Measurements from ENCODE around the gene CDK15. TPM values are rescaled to one million over a fixed set of nuclear protein-coding genes. Genes with fewer than 3 reads are reported as not detected.

The CDK15 gene
- total RNA-seq, 1 donor from 2014 or later = 0.21 TPM

- Histone ChIP-seq H3K27ac (no peak overlapping the region), H3K9ac (no peak overlapping the region), H3K9me3 (ENCODE audit: low read depth) (no peaks in the 10 kb centered on the region), H4K20me1 (ENCODE audit: low read depth) (no peaks in the 10 kb centered on the region), H2AFZ (replicated peaks) (no peak overlapping the region), H3F3A (ENCODE audit: low read depth) (peaks cover 6% of the 10 kb centered on the region), H3K36me3 (no peaks in the 10 kb centered on the region), H3K4me1 (no peaks in the 10 kb centered on the region), H3K27me3 (no peaks in the 10 kb centered on the region), H3K4me2 (no peak overlapping the region), H3K4me3 (no peak overlapping the region), H3K79me2 (ENCODE audit: low read depth) (no peaks in the 10 kb centered on the region)
- no peak overlapping the region for H3K4me3 Mint-ChIP-seq
- TF ChIP-seq EZH2 (IDR thresholded peaks at IDR 0.05) (no peak), EZH2phosphoT487 (IDR thresholded peaks at IDR 0.05) (no peak)
- TF ChIP-seq, protein P1, sequence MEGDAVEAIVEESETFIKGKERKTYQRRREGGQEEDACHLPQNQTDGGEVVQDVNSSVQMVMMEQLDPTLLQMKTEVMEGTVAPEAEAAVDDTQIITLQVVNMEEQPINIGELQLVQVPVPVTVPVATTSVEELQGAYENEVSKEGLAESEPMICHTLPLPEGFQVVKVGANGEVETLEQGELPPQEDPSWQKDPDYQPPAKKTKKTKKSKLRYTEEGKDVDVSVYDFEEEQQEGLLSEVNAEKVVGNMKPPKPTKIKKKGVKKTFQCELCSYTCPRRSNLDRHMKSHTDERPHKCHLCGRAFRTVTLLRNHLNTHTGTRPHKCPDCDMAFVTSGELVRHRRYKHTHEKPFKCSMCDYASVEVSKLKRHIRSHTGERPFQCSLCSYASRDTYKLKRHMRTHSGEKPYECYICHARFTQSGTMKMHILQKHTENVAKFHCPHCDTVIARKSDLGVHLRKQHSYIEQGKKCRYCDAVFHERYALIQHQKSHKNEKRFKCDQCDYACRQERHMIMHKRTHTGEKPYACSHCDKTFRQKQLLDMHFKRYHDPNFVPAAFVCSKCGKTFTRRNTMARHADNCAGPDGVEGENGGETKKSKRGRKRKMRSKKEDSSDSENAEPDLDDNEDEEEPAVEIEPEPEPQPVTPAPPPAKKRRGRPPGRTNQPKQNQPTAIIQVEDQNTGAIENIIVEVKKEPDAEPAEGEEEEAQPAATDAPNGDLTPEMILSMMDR (IDR thresholded peaks at IDR 0.05) = no peak
- no peak for DNase-seq (ENCODE audit: low spot score)
- H3K36me3 Mint-ChIP-seq = no peaks in the 10 kb centered on the region
- H3K9me3 Mint-ChIP-seq = no peaks in the 10 kb centered on the region
- H3K4me1 Mint-ChIP-seq = peaks cover 6% of the 10 kb centered on the region
- no peaks in the 10 kb centered on the region for H3K27me3 Mint-ChIP-seq (ENCODE audit: insufficient read depth, low read depth)
- H3K27ac Mint-ChIP-seq = no peak overlapping the region
Measured at GRCh38 chr2:201796478-201796865, 9.9 kb upstream of the CDK15 start.

DNA sequence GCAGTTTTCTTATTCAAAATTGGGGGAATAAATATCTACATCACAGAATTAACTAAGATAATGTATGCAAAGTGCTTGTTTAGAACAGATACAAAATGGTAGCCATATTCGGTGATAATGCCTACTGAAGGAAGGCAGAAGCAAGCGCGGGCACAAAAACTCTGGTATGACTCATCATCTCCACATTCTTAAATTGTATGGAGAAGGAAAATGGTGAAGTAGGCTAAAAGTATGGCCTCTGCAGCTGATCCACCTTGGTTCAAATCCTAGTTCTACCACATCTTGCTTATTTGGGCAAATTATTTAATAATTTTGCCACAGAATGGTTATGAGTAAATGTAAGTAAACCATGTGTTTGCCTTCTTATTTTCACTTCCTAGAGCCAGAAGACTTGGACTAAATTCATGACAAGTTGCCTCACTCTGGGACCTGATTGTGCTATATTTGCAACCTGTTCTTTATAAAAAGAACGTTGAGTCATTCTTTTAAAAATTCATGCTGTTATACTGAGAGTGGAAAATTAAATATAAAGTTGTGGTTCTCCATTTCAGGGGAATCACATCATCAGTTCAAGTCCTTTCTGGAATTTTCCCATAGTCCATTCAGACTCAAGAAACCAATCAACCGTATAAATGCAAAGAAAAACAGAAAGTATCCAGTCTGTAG, 9.0 kb upstream of the CDK15 start:
- H3K9me3 Mint-ChIP-seq = peaks cover 3% of the 10 kb centered on the region
- Histone ChIP-seq H3K79me2 (ENCODE audit: low read depth) (no peaks in the 10 kb centered on the region), H3K4me3 (no peak overlapping the region), H3K4me1 (no peaks in the 10 kb centered on the region), H3K9ac (no peak overlapping the region), H2AFZ (replicated peaks) (no peak overlapping the region), H3F3A (ENCODE audit: low read depth) (peaks cover 6% of the 10 kb centered on the region), H3K27me3 (no peaks in the 10 kb centered on the region), H3K36me3 (no peaks in the 10 kb centered on the region), H3K4me2 (no peak overlapping the region), H3K9me3 (ENCODE audit: low read depth) (no peaks in the 10 kb centered on the region), H4K20me1 (ENCODE audit: low read depth) (no peaks in the 10 kb centered on the region), H3K27ac (no peak overlapping the region)
- H3K4me1 Mint-ChIP-seq = peaks cover 6% of the 10 kb centered on the region
- no peaks in the 10 kb centered on the region for H3K27me3 Mint-ChIP-seq (ENCODE audit: insufficient read depth, low read depth)
- DNase-seq (ENCODE audit: low spot score) = no peak
- TF ChIP-seq EZH2phosphoT487 (IDR thresholded peaks at IDR 0.05) (no peak), EZH2 (IDR thresholded peaks at IDR 0.05) (no peak)
- TF ChIP-seq, protein P1 (IDR thresholded peaks at IDR 0.05) = no peak
- H3K4me3 Mint-ChIP-seq = no peak overlapping the region
- no peaks in the 10 kb centered on the region for H3K36me3 Mint-ChIP-seq
- H3K27ac Mint-ChIP-seq = no peak overlapping the region

DNA sequence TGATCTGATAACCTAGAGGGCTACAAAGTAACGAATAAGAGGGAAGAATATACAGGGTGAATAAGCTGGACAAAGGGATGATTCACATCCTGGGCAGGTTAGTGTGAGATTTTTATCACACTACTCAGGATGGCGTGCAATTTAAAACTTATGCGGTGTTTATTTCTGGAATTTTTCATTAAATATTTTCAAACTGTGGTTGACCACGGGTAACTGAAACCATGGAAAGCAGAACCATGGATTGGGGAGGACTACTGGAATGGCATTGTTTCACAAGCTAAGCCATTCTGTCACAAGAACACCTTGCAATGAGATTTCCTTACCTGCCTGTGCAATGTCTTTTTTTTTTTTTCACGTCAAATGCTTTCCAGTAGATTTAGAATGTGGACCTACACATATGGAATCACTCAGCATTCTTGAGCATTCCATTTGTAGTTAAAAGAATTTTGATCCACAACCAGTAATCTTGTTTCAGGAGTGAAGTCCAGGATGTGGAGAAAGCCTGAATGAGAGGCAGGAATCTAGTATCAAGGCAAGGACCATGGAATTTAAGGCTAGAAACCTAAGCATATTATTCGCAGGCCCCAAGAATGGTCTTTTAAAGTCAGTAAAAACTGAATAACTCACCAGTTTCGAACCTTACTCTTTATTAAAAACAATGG, 8.0 kb upstream of the CDK15 start:
- Histone ChIP-seq H3K27ac (no peak overlapping the region), H2AFZ (replicated peaks) (no peak overlapping the region), H3F3A (ENCODE audit: low read depth) (peaks cover 6% of the 10 kb centered on the region), H3K4me3 (no peak overlapping the region), H3K36me3 (no peaks in the 10 kb centered on the region), H3K9me3 (ENCODE audit: low read depth) (no peaks in the 10 kb centered on the region), H3K4me1 (no peaks in the 10 kb centered on the region), H3K9ac (no peak overlapping the region), H4K20me1 (ENCODE audit: low read depth) (no peaks in the 10 kb centered on the region), H3K4me2 (no peak overlapping the region), H3K79me2 (ENCODE audit: low read depth) (no peaks in the 10 kb centered on the region), H3K27me3 (no peaks in the 10 kb centered on the region)
- Mint-ChIP-seq H3K27ac (no peak overlapping the region), H3K9me3 (peaks cover 5% of the 10 kb centered on the region), H3K4me1 (peaks cover 6% of the 10 kb centered on the region), H3K36me3 (no peaks in the 10 kb centered on the region), H3K27me3 (ENCODE audit: insufficient read depth, low read depth) (no peaks in the 10 kb centered on the region), H3K4me3 (no peak overlapping the region)
- TF ChIP-seq, protein P1 (IDR thresholded peaks at IDR 0.05) = no peak
- TF ChIP-seq EZH2 (IDR thresholded peaks at IDR 0.05) (no peak), EZH2phosphoT487 (IDR thresholded peaks at IDR 0.05) (no peak)
- DNase-seq (ENCODE audit: low spot score) = no peak

Measured in neural progenitor cell (in vitro differentiated cells).